HG02610 (cell line): Measurements from ENCODE around the gene CAMK1G.

Experiments used
- ATAC-seq: cut with Tn5 transposase; IDR thresholded peaks from one replicate; pipeline ENCODE4 v1.9.1; 2021; ENCODE audit warnings: mild to moderate bottlenecking, moderate library complexity; ENCODE audit not compliant: unreplicated experiment

The CAMK1G gene

GRCh38 chr1:209618291-209618690 is 34.8 kb downstream of the CAMK1G start:
- ATAC-seq = no peak

GRCh38 chr1:209618756-209619420 is 35.4 kb downstream of the CAMK1G start:
- no peak for ATAC-seq

GRCh38 chr1:209619696-209620486 is 36.4 kb downstream of the CAMK1G start:
- ATAC-seq = no peak

GRCh38 chr1:209620487-209620884 is 37.0 kb downstream of the CAMK1G start:
- no peak for ATAC-seq

- no peak for ATAC-seq
These were observed 37.8 kb downstream of the CAMK1G start for GRCh38 chr1:209621286-209621685.

- no peak for ATAC-seq
These were observed 38.5 kb downstream of the CAMK1G start for GRCh38 chr1:209621741-209622655.

GRCh38 chr1:209622841-209623829 is 39.6 kb downstream of the CAMK1G start:
- no peak for ATAC-seq

GRCh38 chr1:209624558-209625549 is 41.3 kb downstream of the CAMK1G start:
- ATAC-seq = no peak

GRCh38 chr1:209625791-209626285 is 42.3 kb downstream of the CAMK1G start:
- ATAC-seq = no peak

GRCh38 chr1:209626346-209627026 is 43.0 kb downstream of the CAMK1G start:
- ATAC-seq = no peak

GRCh38 chr1:209627027-209627731 is 43.7 kb downstream of the CAMK1G start:
- ATAC-seq = no peak

- ATAC-seq = peak; percentile 65
These were observed 44.2 kb downstream of the CAMK1G start for GRCh38 chr1:209627732-209628196.

GRCh38 chr1:209628618-209629299 is 45.2 kb downstream of the CAMK1G start:
- no peak for ATAC-seq

- no peak for ATAC-seq
These were observed 46.3 kb downstream of the CAMK1G start for GRCh38 chr1:209629621-209630382.

- ATAC-seq = no peak
These were observed 47.1 kb downstream of the CAMK1G start for GRCh38 chr1:209630383-209631225.
